Measurements from ENCODE around the gene VGLL3. TPM values are rescaled to one million over a fixed set of nuclear protein-coding genes. Genes with fewer than 3 reads are reported as not detected.

Gene VGLL3, protein sequence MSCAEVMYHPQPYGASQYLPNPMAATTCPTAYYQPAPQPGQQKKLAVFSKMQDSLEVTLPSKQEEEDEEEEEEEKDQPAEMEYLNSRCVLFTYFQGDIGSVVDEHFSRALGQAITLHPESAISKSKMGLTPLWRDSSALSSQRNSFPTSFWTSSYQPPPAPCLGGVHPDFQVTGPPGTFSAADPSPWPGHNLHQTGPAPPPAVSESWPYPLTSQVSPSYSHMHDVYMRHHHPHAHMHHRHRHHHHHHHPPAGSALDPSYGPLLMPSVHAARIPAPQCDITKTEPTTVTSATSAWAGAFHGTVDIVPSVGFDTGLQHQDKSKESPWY
- total RNA-seq = under 1 TPM; 0.33 to 0.69 TPM

GRCh38 chr3:86990734-86991481 is at the start of gene VGLL3:
TSS of gene VGLL3 (minus strand) at chr3:86991149. CDS start at chr3:86990743, 406 bp downstream.

Other genes with a start within 250 kb of the VGLL3 start
- 10 to 100 TPM; 31.0 to 31.3 TPM for gene CHMP2B, start 236.2 kb upstream of the VGLL3 start, total RNA-seq